A549 (cell line): ENCODE results near the gene KSR2.

ENCODE experiments used
- ELK1 ChIP-seq: fragments of 150-350 bp; IDR thresholded peaks from 2 replicates; pipeline ENCODE4 v1.6.1; 2014; ENCODE audit warnings: low read depth, mild to moderate bottlenecking, low read length
- KDM1A ChIP-seq: fragments of 200-600 bp; sonication (generic); IDR thresholded peaks from 2 replicates; pipeline ENCODE4 v1.6.1; 2016; ENCODE audit warnings: low read depth, mild to moderate bottlenecking
- POLR2A ChIP-seq: IDR thresholded peaks from 2 replicates; pipeline ENCODE4 v1.6.1; 2012; ENCODE audit warnings: mild to moderate bottlenecking, low read length
- TF ChIP-seq, protein P1 (sequence below): fragments of 450-650 bp; IDR thresholded peaks from 2 replicates; pipeline ENCODE4 v1.6.1; 2014; ENCODE audit warnings: antibody characterized with exemption

GRCh38 chr12:117469883-117470483 is 498.8 kb downstream of the KSR2 start:
- no peak for TF ChIP-seq KDM1A
- TF ChIP-seq, protein P1, sequence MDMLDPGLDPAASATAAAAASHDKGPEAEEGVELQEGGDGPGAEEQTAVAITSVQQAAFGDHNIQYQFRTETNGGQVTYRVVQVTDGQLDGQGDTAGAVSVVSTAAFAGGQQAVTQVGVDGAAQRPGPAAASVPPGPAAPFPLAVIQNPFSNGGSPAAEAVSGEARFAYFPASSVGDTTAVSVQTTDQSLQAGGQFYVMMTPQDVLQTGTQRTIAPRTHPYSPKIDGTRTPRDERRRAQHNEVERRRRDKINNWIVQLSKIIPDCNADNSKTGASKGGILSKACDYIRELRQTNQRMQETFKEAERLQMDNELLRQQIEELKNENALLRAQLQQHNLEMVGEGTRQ: no peak
- TF ChIP-seq POLR2A: no peak
- no peak for TF ChIP-seq ELK1
